ENCODE measurements around the gene TMEM131L.

Gene TMEM131L

DNA sequence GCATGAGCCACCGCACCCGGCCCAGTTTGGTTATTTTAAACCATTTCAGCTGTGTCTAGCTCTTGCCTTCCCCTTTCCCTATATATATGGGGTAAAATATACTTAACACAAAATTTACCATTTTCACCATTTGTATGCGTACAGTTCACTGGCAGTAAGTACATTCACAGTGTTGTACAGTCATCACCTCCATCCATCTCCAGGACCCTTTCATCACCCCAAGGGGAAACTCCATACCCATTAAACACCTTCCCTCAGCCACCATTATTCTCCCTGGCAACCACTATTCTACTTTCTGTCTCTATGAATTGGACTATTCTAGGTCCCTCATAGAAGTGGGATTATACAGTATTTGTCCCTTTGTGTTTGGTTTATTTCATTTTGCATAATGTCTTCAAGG lies 106.4 kb downstream of the TMEM131L start:
- TF ChIP-seq, protein P1, sequence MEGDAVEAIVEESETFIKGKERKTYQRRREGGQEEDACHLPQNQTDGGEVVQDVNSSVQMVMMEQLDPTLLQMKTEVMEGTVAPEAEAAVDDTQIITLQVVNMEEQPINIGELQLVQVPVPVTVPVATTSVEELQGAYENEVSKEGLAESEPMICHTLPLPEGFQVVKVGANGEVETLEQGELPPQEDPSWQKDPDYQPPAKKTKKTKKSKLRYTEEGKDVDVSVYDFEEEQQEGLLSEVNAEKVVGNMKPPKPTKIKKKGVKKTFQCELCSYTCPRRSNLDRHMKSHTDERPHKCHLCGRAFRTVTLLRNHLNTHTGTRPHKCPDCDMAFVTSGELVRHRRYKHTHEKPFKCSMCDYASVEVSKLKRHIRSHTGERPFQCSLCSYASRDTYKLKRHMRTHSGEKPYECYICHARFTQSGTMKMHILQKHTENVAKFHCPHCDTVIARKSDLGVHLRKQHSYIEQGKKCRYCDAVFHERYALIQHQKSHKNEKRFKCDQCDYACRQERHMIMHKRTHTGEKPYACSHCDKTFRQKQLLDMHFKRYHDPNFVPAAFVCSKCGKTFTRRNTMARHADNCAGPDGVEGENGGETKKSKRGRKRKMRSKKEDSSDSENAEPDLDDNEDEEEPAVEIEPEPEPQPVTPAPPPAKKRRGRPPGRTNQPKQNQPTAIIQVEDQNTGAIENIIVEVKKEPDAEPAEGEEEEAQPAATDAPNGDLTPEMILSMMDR (IDR thresholded peaks at IDR 0.05; ENCODE audit: low read depth, low read length), result no peak
- H3K4me3 ChIP-seq (ENCODE audit: low read depth, low read length), result no peak overlapping the region

GRCh38 chr4:153573221-153573620 lies 107.1 kb downstream of the TMEM131L start:
- no peak overlapping the region for H3K4me3 ChIP-seq (ENCODE audit: low read depth, low read length)
- TF ChIP-seq, protein P1 (IDR thresholded peaks at IDR 0.05; ENCODE audit: low read depth, low read length), result no peak

- TF ChIP-seq, protein P1 (IDR thresholded peaks at IDR 0.05; ENCODE audit: low read depth, low read length), result peak; percentile 66
- no peak overlapping the region for H3K4me3 ChIP-seq (ENCODE audit: low read depth, low read length)
These were observed 108.0 kb downstream of the TMEM131L start for GRCh38 chr4:153573881-153574802.

DNA sequence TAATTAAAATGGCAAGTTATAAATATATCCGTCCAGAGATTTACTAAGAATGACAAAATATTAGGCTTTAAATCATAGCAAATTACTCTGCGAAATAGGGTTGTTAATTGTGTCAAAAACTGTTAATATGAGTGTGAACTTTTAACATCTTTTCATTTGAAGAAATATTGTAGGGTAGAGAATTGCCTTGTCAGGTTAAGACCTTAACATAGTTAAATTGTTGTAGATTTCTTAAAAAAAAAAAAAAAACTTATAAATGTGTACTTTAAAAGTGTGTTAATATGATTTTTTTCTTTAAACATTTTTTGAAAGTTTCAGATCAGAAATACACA lies 110.2 kb downstream of the TMEM131L start:
- TF ChIP-seq, protein P1 (IDR thresholded peaks at IDR 0.05; ENCODE audit: low read depth, low read length), result no peak
- H3K4me3 ChIP-seq (ENCODE audit: low read depth, low read length), result no peak overlapping the region

- no peak overlapping the region for H3K4me3 ChIP-seq (ENCODE audit: low read depth, low read length)
- TF ChIP-seq, protein P1 (IDR thresholded peaks at IDR 0.05; ENCODE audit: low read depth, low read length), result no peak
These were observed 110.9 kb downstream of the TMEM131L start for GRCh38 chr4:153577053-153577452.

- TF ChIP-seq, protein P1 (IDR thresholded peaks at IDR 0.05; ENCODE audit: low read depth, low read length), result no peak
- no peak overlapping the region for H3K4me3 ChIP-seq (ENCODE audit: low read depth, low read length)
These were observed 113.2 kb downstream of the TMEM131L start for GRCh38 chr4:153579410-153579809.

- TF ChIP-seq, protein P1 (IDR thresholded peaks at IDR 0.05; ENCODE audit: low read depth, low read length), result no peak
These were observed 113.7 kb downstream of the TMEM131L start for GRCh38 chr4:153579872-153580271.

More at GRCh38 chr4:153579872-153580271, 113.7 kb downstream of the TMEM131L start:
- no peak overlapping the region for H3K4me3 ChIP-seq (ENCODE audit: low read depth, low read length)
